GM23248 (cell line): ENCODE measurements around the gene NDUFV3. TPM values are rescaled to one million over a fixed set of nuclear protein-coding genes. Genes with fewer than 3 reads are reported as not detected.

Source experiments
- DNase-seq: peaks from one replicate; pipeline ENCODE4 v3.0.0-alpha.2; 2015
- H2AFZ ChIP-seq: fragments of 200-600 bp; sonication (generic); 2 replicates; pipeline ENCODE4 v1.6.1; 2016; ENCODE audit warnings: antibody characterized with exemption
- H3F3A ChIP-seq: fragments of 200-600 bp; sonication (generic); 2 replicates; pipeline ENCODE4 v1.6.1; 2016; ENCODE audit warnings: mild to moderate bottlenecking, antibody characterized with exemption, mixed run types; ENCODE audit not compliant: insufficient read depth
- H3K27ac ChIP-seq: fragments of 200-600 bp; sonication (generic); 2 replicates; pipeline ENCODE4 v1.5.1; 2016; ENCODE audit warnings: mild to moderate bottlenecking
- H3K27me3 ChIP-seq: fragments of 200-600 bp; sonication (generic); replicated peaks from 2 replicates; pipeline ENCODE4 v1.6.1; 2016; ENCODE audit warnings: mild to moderate bottlenecking; ENCODE audit not compliant: insufficient read depth
- H3K36me3 ChIP-seq: fragments of 200-600 bp; sonication (generic); 2 replicates; pipeline ENCODE4 v1.6.1; 2016; ENCODE audit warnings: low read depth, mild to moderate bottlenecking
- H3K4me1 ChIP-seq: fragments of 200-600 bp; sonication (generic); 2 replicates; pipeline ENCODE4 v1.6.1; 2016; ENCODE audit warnings: mild to moderate bottlenecking; ENCODE audit not compliant: insufficient read depth
- H3K4me2 ChIP-seq: fragments of 200-600 bp; sonication (generic); one replicate; pipeline ENCODE4 v1.6.1; 2016; ENCODE audit warnings: mild to moderate bottlenecking; ENCODE audit not compliant: unreplicated experiment
- H3K4me3 ChIP-seq: fragments of 200-600 bp; sonication (generic); 2 replicates; pipeline ENCODE4 v1.5.1; 2016; ENCODE audit warnings: mild to moderate bottlenecking
- H3K79me2 ChIP-seq: fragments of 200-600 bp; sonication (generic); 2 replicates; pipeline ENCODE4 v1.6.1; 2016; ENCODE audit warnings: mild to moderate bottlenecking; ENCODE audit not compliant: insufficient read depth
- H3K9ac ChIP-seq: fragments of 200-600 bp; sonication (generic); 2 replicates; pipeline ENCODE4 v1.6.1; 2016; ENCODE audit warnings: mild to moderate bottlenecking
- H3K9me2 ChIP-seq: fragments of 200-600 bp; sonication (generic); 2 replicates; pipeline ENCODE4 v1.6.1; 2016; ENCODE audit warnings: mixed run types, mild to moderate bottlenecking, moderate library complexity; ENCODE audit not compliant: insufficient read depth
- H3K9me3 ChIP-seq: fragments of 200-600 bp; sonication (generic); one replicate; pipeline ENCODE4 v1.6.1; 2017; ENCODE audit warnings: low read depth
- H4K20me1 ChIP-seq: fragments of 200-600 bp; sonication (generic); 2 replicates; pipeline ENCODE4 v1.6.0; 2016; ENCODE audit not compliant: insufficient read depth
- EZH2 ChIP-seq: fragments of 200-600 bp; sonication (generic); IDR thresholded peaks from 2 replicates; pipeline ENCODE4 v1.6.1; 2018; ENCODE audit warnings: antibody characterized with exemption, mild to moderate bottlenecking; ENCODE audit not compliant: insufficient read depth, poor library complexity, severe bottlenecking
- EZH2phosphoT487 ChIP-seq: fragments of 200-600 bp; sonication (generic); IDR thresholded peaks from 2 replicates; pipeline ENCODE4 v1.6.1; 2018; ENCODE audit warnings: antibody characterized with exemption, moderate library complexity, mild to moderate bottlenecking, low read depth; ENCODE audit not compliant: insufficient read depth
- WGBS, 2 experiments: methylation state at CpG; one replicate each; pipeline ENCODE4 v1.1.6; 2015 to 2017; ENCODE audit warnings: low lambda C conversion rate in 2 of 2, low coverage in 1 of 2; ENCODE audit errors: missing lambda C conversion rate in 2 of 2; 5-methylcytosine and 5-hydroxymethylcytosine counted together
- in situ Hi-C: fragments of 300-500 bp; cut with MboI; formaldehyde crosslinking; loops from 2 replicates; pipeline ENCODE4 v1.15.0; 2020
- polyA plus RNA-seq: library from polyadenylated mRNA; unstranded; fragments of >200 nt; fragmentation: Nextera tagmentation; extraction: Ambion mirVana; gene quantifications from 2 replicates; pipeline ENCODE4 v1.2.1, GENCODE V29; 2016
- total RNA-seq: library from RNA; depleted of rRNA; stranded (reverse); fragments of >200 nt; shearing (Covaris generic); gene quantifications from 2 replicates; pipeline ENCODE4 v1.2.3, GENCODE V29; 2014

Gene NDUFV3
- total and polyA plus RNA-seq, 2 experiments from 2014 or later: 46.8 to 56.8 TPM

- Histone ChIP-seq H3K9me3 (no peaks in the 10 kb centered on the region), H4K20me1 (no peaks in the 10 kb centered on the region), H3K4me2 (no peak overlapping the region), H2AFZ (no peak overlapping the region), H3K27me3 (no peaks in the 10 kb centered on the region), H3K4me3 (no peak overlapping the region), H3K9me2 (no peaks in the 10 kb centered on the region), H3K9ac (no peak overlapping the region), H3K4me1 (no peaks in the 10 kb centered on the region), H3K36me3 (peaks cover 19% of the 10 kb centered on the region; the same call in 1 of the 2 replicates), H3K79me2 (peaks cover 7% of the 10 kb centered on the region; the same call in 1 of the 2 replicates), H3F3A (no peaks in the 10 kb centered on the region), H3K27ac (no peak overlapping the region)
- 78 to 82% methylated on average over 18 of the region's 18 CpGs for WGBS, 2 experiments
- TF ChIP-seq EZH2phosphoT487 (no peak), EZH2 (no peak)
- in situ Hi-C loops: no loop called here
- DNase-seq: no peak
These were observed 37.2 kb upstream of the NDUFV3 start for GRCh38 chr21:42855937-42856335.

GRCh38 chr21:42857216-42857615, 35.9 kb upstream of the NDUFV3 start:
- H3K27me3 ChIP-seq: no peaks in the 10 kb centered on the region
- no peak overlapping the region for H3K27ac ChIP-seq
- H3K9ac ChIP-seq: no peak overlapping the region
- H3F3A ChIP-seq: no peaks in the 10 kb centered on the region
- WGBS, 2 experiments: 98% methylated on average over 11 of the region's 11 CpGs
- H3K36me3 ChIP-seq: peaks cover 19% of the 10 kb centered on the region; the same call in 1 of the 2 replicates
- no peaks in the 10 kb centered on the region for H3K9me2 ChIP-seq
- TF ChIP-seq EZH2 (no peak), EZH2phosphoT487 (no peak)
- H3K4me2 ChIP-seq: no peak overlapping the region
- in situ Hi-C loops: no loop called here
- DNase-seq: no peak
- no peaks in the 10 kb centered on the region for H4K20me1 ChIP-seq
- H3K4me1 ChIP-seq: no peaks in the 10 kb centered on the region
- H3K9me3 ChIP-seq: no peaks in the 10 kb centered on the region
- no peak overlapping the region for H2AFZ ChIP-seq
- H3K79me2 ChIP-seq: peaks cover 13% of the 10 kb centered on the region
- no peak overlapping the region for H3K4me3 ChIP-seq

DNA sequence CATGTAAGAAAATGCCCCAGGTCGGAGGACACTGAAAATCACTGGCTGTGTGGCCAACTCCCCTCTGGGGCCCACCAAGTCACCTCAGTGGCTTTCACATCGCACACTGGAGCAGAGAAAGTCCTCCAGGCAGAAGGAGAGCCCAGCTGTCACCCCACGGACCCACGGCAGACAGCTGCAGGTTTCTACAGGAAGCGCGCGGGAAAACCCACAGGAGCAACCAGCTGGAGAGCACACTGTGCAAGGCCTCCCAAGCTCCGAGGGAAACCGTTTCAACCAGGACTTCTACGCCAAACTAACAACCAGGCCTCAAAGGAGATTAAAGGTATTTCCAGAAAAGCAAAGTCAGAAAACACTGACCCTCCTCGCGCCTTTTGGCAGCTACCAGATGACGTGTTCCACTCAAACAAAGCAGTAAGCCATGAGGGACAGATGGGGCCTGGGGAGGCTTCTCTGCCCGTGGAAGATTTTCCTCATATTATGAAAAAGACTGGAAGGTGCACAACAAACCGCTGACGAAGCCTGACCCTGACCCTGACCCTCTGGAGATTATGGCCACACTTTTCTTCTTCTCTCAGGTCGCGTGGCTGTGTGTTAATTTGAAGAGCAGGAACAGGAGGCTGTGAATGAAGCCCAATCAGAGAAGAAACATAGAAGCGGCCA, 34.8 kb upstream of the NDUFV3 start:
- DNase-seq: no peak
- in situ Hi-C loops: no loop called here
- H3K27ac ChIP-seq: no peak overlapping the region
- H3K4me2 ChIP-seq: no peak overlapping the region
- no peaks in the 10 kb centered on the region for H3K9me3 ChIP-seq
- H3K79me2 ChIP-seq: peaks cover 16% of the 10 kb centered on the region
- H3K27me3 ChIP-seq: no peaks in the 10 kb centered on the region
- H3K36me3 ChIP-seq: peaks cover 19% of the 10 kb centered on the region; the same call in 1 of the 2 replicates
- no peaks in the 10 kb centered on the region for H4K20me1 ChIP-seq
- H3K9me2 ChIP-seq: no peaks in the 10 kb centered on the region
- no peaks in the 10 kb centered on the region for H3F3A ChIP-seq
- TF ChIP-seq EZH2phosphoT487 (no peak), EZH2 (no peak)
- no peak overlapping the region for H3K4me3 ChIP-seq
- 89% methylated on average over 19 of the region's 19 CpGs for WGBS, 2 experiments
- H2AFZ ChIP-seq: no peak overlapping the region
- no peaks in the 10 kb centered on the region for H3K4me1 ChIP-seq
- H3K9ac ChIP-seq: no peak overlapping the region

DNA sequence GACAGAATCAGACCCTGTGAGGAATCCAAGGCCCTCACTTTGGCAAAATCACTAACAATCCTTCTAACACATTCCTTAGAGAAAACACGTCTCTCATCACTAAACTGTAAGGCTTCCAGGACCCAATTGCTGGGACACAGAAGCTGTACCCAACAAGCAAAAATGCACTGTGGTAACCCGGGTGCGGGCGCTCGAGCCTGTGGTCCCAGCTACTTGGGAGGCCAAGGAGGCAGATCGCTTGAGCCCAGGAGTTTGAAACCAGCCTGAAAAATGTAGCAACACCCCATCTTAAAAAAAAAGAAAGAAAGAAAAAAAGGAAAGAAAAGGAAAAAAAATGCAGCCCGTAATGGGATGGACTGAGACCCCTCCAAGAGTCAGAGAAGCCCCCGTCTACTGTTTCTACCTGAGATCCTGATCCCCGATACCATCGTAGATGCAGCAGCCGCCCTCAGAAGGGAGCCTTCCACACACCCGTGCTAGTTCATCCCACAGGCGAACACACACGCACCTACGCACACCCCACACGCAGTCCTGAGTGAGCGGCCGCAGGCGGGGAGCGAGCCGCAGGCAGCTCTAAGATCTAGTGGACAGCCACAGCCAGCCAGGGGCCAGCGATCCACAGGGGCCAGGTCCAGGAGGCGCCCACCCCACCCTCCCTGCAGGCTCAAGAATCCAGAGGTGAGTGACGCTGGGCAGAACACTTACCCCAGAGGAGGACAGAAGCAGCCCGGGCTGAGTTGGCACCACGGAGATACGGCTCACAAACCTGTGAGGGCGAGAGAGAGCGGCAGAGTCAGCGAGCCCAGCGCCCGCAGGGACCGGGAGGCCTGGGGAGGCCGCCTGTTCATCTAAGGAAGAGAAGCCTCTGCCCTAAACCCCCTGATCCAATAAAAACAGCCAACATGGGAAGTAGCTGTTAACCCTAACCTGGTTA, 33.9 kb upstream of the NDUFV3 start:
- Histone ChIP-seq H4K20me1 (no peaks in the 10 kb centered on the region), H3K79me2 (peaks cover 22% of the 10 kb centered on the region), H3K4me3 (no peak overlapping the region), H3K4me1 (no peaks in the 10 kb centered on the region), H3K4me2 (no peak overlapping the region), H3K36me3 (peaks cover 17% of the 10 kb centered on the region; the same call in 1 of the 2 replicates), H3K9ac (no peak overlapping the region), H3K27me3 (no peaks in the 10 kb centered on the region), H3K9me2 (no peaks in the 10 kb centered on the region), H3K27ac (no peak overlapping the region), H3K9me3 (no peaks in the 10 kb centered on the region), H2AFZ (no peak overlapping the region), H3F3A (no peaks in the 10 kb centered on the region)
- no peak for DNase-seq
- 93 to 94% methylated on average over 34 of the region's 34 CpGs for WGBS, 2 experiments
- in situ Hi-C loops: no loop called here
- TF ChIP-seq EZH2phosphoT487: no peak
- TF ChIP-seq EZH2: no peak
